ENCODE results near the gene F10. TPM values are rescaled to one million over a fixed set of nuclear protein-coding genes. Genes with fewer than 3 reads are reported as not detected.

The F10 gene
- total and polyA plus RNA-seq, 2 experiments from 2014 or later: 0.76 to 1.6 TPM

- no peak overlapping the region for H3K4me3 Mint-ChIP-seq
- Histone ChIP-seq H3K4me3 (no peak overlapping the region), H3K36me3 (ENCODE audit: insufficient read depth) (no peaks in the 10 kb centered on the region), H3K27me3 (ENCODE audit: insufficient read depth) (no peaks in the 10 kb centered on the region), H2AFZ (no peak overlapping the region), H3K4me1 (ENCODE audit: insufficient read depth) (no peaks in the 10 kb centered on the region), H3K27ac (ENCODE audit: low read depth) (no peak overlapping the region), H3K79me2 (replicated peaks; ENCODE audit: insufficient read depth) (no peaks in the 10 kb centered on the region), H3K4me2 (no peak overlapping the region), H3F3A (replicated peaks; ENCODE audit: low read depth) (no peaks in the 10 kb centered on the region), H3K9me2 (ENCODE audit: insufficient read depth) (no peaks in the 10 kb centered on the region), H4K20me1 (replicated peaks; ENCODE audit: insufficient read depth) (no peaks in the 10 kb centered on the region)
- TF ChIP-seq CTCF (conservative IDR thresholded peaks at IDR 0.05; ENCODE audit: low read depth in 2 of 2) (no peak), JUNB (IDR thresholded peaks at IDR 0.05; ENCODE audit: unreplicated experiment) (no peak), ZNF462 (CRISPR knock-in tag; IDR thresholded peaks at IDR 0.05) (no peak), ETS1 (IDR thresholded peaks at IDR 0.05) (no peak), EZH2phosphoT487 (IDR thresholded peaks at IDR 0.05; ENCODE audit: unreplicated experiment) (no peak), REST (IDR thresholded peaks at IDR 0.05; ENCODE audit: unreplicated experiment) (no peak), ZNF331 (CRISPR knock-in tag; IDR thresholded peaks at IDR 0.05; ENCODE audit: low read depth) (no peak), POLR2AphosphoS5 (IDR thresholded peaks at IDR 0.05; ENCODE audit: low read depth) (no peak), ZNF114 (CRISPR knock-in tag; IDR thresholded peaks at IDR 0.05) (no peak)
- no peaks in the 10 kb centered on the region for H3K9me3 Mint-ChIP-seq
- H3K4me1 Mint-ChIP-seq: peaks cover 17% of the 10 kb centered on the region
- ATAC-seq (no peak), DNase-seq (ENCODE audit: low spot score) (no peak)
- H3K27ac Mint-ChIP-seq: no peak overlapping the region
- H3K36me3 Mint-ChIP-seq (ENCODE audit: low read depth): no peaks in the 10 kb centered on the region; the same call in 2 of the 3 replicates
- peaks cover 15% of the 10 kb centered on the region for H3K27me3 Mint-ChIP-seq (ENCODE audit: insufficient read depth, low read depth, poor library complexity)
These were observed 3.9 kb downstream of the F10 start for GRCh38 chr13:113126265-113127150.

All from GM23338 (cell line).